Gastroesophageal sphincter (tissue), 4 donors: ENCODE results near the gene PORCN. TPM values are rescaled to one million over a fixed set of nuclear protein-coding genes. Genes with fewer than 3 reads are reported as not detected.

ENCODE experiments used
- ATAC-seq: fragments of 150-250 bp; one replicate; pipeline ENCODE4 v1.9.1; 2016; ENCODE audit warnings: mild to moderate bottlenecking, moderate library complexity
- H3K27ac ChIP-seq, 4 donors: fragments of 200-600 bp; sonication (generic) in 3 of 4; 1 replicate in 3 of 4; 2 replicates in 1 of 4; pipeline ENCODE4 v1.5.1; 2016 to 2019
- H3K27me3 ChIP-seq: fragments of 200-600 bp; sonication (generic); one replicate; pipeline ENCODE4 v1.5.1; 2019
- H3K36me3 ChIP-seq, 2 donors: fragments of 200-600 bp; sonication (generic); one replicate each; pipeline ENCODE4 v1.5.1; 2019; ENCODE audit warnings: control low read depth in 1 of 2
- H3K4me1 ChIP-seq, 3 donors: fragments of 200-600 bp; sonication (generic); 1 replicate in 2 of 3; 2 replicates in 1 of 3; pipeline ENCODE4 v1.5.1; 2016 to 2019; ENCODE audit warnings: control low read depth in 2 of 3
- H3K4me3 ChIP-seq, 2 donors: fragments of 200-600 bp; sonication (generic); one replicate each; pipeline ENCODE4 v1.5.1; 2019; ENCODE audit warnings: mild to moderate bottlenecking in 1 of 2, moderate library complexity in 1 of 2
- H3K9me3 ChIP-seq, 3 donors: fragments of 200-600 bp; sonication (generic); one replicate each; pipeline ENCODE4 v1.5.1; 2017 to 2019; ENCODE audit warnings: control low read depth in 2 of 3
- EP300 ChIP-seq: sonication (generic); formaldehyde crosslinking; IDR thresholded peaks from one replicate; pipeline ENCODE4 v1.6.1; 2017; ENCODE audit warnings: antibody characterized with exemption, mild to moderate bottlenecking
- POLR2A ChIP-seq, 2 donors: fragments of 450-650 bp; IDR thresholded peaks; one replicate each; pipeline ENCODE4 v1.6.1; 2017; ENCODE audit warnings: antibody characterized with exemption in 2 of 2, mild to moderate bottlenecking in 2 of 2, moderate library complexity in 1 of 2
- POLR2AphosphoS5 ChIP-seq: sonication (generic); formaldehyde crosslinking; IDR thresholded peaks from one replicate; pipeline ENCODE4 v1.6.1; 2017; ENCODE audit warnings: antibody characterized with exemption
- WGBS, 2 donors: methylation state at CpG; one replicate each; pipeline ENCODE4 v1.1.5; 2018; ENCODE audit warnings: low coverage in 1 of 2; 5-methylcytosine and 5-hydroxymethylcytosine counted together
- total RNA-seq, 4 donors: library from RNA; depleted of rRNA; stranded (reverse); fragments of >200 nt; gene quantifications; one replicate each; pipeline ENCODE4 v1.1.0, GENCODE V29; 2016
- TF ChIP-seq, protein P1 (sequence below), 4 experiments: fragments of 200-600 bp in 2 of 4; fragments of 450-650 bp in 2 of 4; sonication (generic) in 1 of 4; IDR thresholded peaks; one replicate each; pipeline ENCODE4 v1.5.1; 2017 to 2019; ENCODE audit warnings: antibody characterized with exemption in 4 of 4, mild to moderate bottlenecking in 2 of 4, moderate library complexity in 2 of 4

The PORCN gene
- total RNA-seq, 4 donors from 2014 or later: 9.4 to 21.0 (median 13.2) TPM

DNA sequence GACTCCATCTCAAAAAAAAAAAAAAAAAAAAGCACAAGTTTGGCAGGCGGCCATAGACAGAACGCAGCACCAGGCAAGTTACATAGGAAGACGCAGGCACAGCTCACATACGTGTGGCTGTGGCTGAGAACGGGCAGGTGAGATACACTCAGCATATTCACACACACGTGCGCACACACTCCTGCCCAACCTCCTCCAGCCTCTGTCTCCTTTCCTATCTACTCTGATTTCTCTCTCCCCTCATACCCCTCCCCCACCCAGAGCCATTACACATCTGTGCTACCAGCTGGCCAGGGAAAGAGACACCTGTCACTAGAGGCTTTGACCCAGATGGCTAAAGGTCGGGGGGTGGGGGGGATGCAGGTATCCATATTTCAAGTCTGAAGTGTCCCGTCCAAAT, 36.6 kb upstream of the PORCN start:
- no peak overlapping the region for H3K4me3 ChIP-seq

DNA sequence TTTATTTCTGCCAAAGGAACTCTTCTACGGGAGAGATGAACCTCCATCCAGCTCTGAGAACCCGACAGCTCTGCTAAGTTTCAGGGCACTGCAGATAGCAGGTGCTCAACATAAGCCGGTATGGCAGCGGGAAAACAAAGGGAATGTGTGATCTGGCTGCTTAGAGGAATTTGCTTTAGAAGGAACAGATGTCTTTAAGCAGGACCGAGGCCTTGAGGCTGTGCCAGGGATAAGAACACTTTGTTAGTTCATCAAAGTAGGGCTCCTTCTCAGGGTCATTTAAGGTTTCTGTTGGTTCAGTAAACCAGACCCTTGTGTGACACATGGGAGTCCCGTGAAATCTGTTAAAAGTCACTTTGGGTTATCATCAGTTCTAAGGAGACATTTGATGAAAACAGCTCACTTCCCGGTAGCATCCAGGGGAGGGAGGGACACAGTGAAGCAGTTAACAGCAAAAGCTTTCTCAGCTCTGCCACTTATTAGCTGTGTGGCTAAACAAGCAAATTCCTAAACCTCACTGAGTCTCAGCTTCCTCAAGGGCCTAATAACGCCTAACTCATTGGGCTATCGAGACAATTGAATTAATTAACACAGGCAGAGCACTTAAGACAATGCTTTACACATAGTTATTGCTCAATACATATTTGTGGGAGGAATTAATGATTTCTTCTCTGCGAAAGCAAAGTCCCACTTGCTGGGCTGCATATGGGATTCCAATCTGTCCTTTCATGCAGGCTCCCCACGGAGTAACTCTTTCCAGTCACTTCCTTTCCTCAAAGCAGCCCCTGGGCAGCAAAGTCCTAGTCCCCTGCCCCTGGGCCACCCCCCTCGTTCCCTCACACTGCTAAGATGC, 35.7 kb upstream of the PORCN start:
- H3K4me1 ChIP-seq: peaks cover 0 to 33% (median 0%) of the 10 kb centered on the region in 3 donors
- H3K4me3 ChIP-seq: no peak overlapping the region
- no peaks in the 10 kb centered on the region for H3K36me3 ChIP-seq
- WGBS, 2 donors: 56 to 58% methylated on average over 4 to 9 of the region's 12 CpGs
- no peaks in the 10 kb centered on the region for H3K9me3 ChIP-seq
- TF ChIP-seq, protein P1, sequence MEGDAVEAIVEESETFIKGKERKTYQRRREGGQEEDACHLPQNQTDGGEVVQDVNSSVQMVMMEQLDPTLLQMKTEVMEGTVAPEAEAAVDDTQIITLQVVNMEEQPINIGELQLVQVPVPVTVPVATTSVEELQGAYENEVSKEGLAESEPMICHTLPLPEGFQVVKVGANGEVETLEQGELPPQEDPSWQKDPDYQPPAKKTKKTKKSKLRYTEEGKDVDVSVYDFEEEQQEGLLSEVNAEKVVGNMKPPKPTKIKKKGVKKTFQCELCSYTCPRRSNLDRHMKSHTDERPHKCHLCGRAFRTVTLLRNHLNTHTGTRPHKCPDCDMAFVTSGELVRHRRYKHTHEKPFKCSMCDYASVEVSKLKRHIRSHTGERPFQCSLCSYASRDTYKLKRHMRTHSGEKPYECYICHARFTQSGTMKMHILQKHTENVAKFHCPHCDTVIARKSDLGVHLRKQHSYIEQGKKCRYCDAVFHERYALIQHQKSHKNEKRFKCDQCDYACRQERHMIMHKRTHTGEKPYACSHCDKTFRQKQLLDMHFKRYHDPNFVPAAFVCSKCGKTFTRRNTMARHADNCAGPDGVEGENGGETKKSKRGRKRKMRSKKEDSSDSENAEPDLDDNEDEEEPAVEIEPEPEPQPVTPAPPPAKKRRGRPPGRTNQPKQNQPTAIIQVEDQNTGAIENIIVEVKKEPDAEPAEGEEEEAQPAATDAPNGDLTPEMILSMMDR (IDR thresholded peaks at IDR 0.05): no peak
- TF ChIP-seq EP300: no peak
- no peak for TF ChIP-seq POLR2A (IDR thresholded peaks at IDR 0.05)
- TF ChIP-seq POLR2AphosphoS5: no peak
- no peak overlapping the region for H3K27ac ChIP-seq
- H3K27me3 ChIP-seq: no peaks in the 10 kb centered on the region
- ATAC-seq: no peak

More for the DNA sequence above, 36.6 kb upstream of the PORCN start:
- WGBS, 2 donors: 40 to 62% methylated on average over 1 to 3 of the region's 9 CpGs
- H3K27me3 ChIP-seq: peaks cover 6% of the 10 kb centered on the region
- no peak for ATAC-seq
- no peaks in the 10 kb centered on the region for H3K36me3 ChIP-seq
- H3K27ac ChIP-seq: no peak overlapping the region
- TF ChIP-seq, protein P1 (IDR thresholded peaks at IDR 0.05): no peak
- no peak for TF ChIP-seq POLR2AphosphoS5
- no peak for TF ChIP-seq POLR2A (IDR thresholded peaks at IDR 0.05)
- TF ChIP-seq EP300: no peak
- H3K9me3 ChIP-seq: no peaks in the 10 kb centered on the region
- H3K4me1 ChIP-seq: peaks cover 0 to 33% (median 0%) of the 10 kb centered on the region in 3 donors

DNA sequence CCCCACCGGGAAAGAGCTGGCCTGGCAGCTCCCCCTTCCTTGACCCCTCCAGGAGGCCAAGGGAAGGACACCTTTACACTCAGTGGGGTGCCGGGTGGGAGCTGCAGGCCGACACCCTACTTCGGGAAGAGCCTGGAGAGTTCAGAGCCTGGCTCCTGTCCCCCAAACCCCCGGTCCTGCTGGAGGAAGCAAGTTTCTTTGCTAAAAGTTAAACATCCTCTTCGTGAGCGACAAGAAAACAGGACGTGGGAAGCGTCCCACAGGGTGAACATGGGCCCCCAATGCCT, 35.1 kb upstream of the PORCN start:
- WGBS, 2 donors: 67 to 80% methylated on average over 1 to 3 of the region's 9 CpGs
- no peak for ATAC-seq
- TF ChIP-seq POLR2AphosphoS5 (no peak), POLR2A (IDR thresholded peaks at IDR 0.05) (no peak), EP300 (no peak)
- TF ChIP-seq, protein P1 (IDR thresholded peaks at IDR 0.05): no peak
- Histone ChIP-seq H3K36me3 (peaks cover 0 to 5% of the 10 kb centered on the region in 2 donors), H3K4me1 (peaks cover 0 to 27% (median 0%) of the 10 kb centered on the region in 3 donors), H3K4me3 (no peak overlapping the region), H3K27ac (no peak overlapping the region), H3K27me3 (no peaks in the 10 kb centered on the region), H3K9me3 (no peaks in the 10 kb centered on the region)

DNA sequence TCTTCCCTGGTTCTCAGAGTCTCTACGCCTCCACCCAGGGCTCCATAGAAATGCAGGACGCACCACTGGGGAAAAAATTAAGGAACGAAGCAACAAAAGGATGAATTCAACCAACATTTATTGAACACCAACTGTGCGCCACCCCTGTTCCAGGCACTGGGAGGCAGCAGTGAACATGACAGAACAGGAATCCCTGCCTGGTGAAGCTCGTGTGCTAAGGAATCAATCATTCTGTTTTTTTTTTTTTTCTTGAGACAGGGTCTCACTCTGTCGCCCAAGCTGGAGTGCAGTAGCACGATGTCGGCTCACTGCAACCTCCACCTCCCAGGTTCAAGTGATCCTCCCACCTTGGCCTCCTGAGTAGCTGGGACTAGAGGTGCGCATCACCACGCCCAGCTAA, 34.7 kb upstream of the PORCN start:
- Histone ChIP-seq H3K27ac (no peak overlapping the region), H3K9me3 (no peaks in the 10 kb centered on the region), H3K36me3 (peaks cover 0 to 6% of the 10 kb centered on the region in 2 donors), H3K4me1 (peaks cover 0 to 22% (median 0%) of the 10 kb centered on the region in 3 donors), H3K27me3 (no peaks in the 10 kb centered on the region), H3K4me3 (no peak overlapping the region)
- whole genome bisulfite sequencing, 2 donors: 45 to 53% methylated on average over 3 of the region's 10 CpGs
- TF ChIP-seq, protein P1 (IDR thresholded peaks at IDR 0.05): no peak
- TF ChIP-seq POLR2AphosphoS5 (no peak), EP300 (no peak), POLR2A (IDR thresholded peaks at IDR 0.05) (no peak)
- no peak for ATAC-seq

DNA sequence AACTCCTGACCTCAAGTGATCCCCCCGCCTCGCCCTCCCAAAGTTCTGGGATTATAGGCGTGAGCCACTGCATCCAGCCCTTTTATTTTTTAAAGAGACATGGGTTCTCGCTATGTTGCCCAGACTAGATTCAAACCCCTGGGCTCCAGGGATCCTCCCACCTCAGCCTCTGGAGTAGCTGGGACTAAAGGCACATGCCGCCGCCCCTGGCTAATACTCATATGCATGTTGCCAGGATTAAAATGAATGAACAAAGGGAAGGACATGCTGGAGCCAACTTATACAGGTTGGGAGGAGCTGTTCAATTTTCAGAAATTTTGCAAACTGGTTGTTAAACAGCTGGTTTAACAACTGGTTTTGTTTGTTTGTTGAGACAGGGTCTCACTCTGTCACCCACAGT, 34.2 kb upstream of the PORCN start:
- ATAC-seq: no peak
- Histone ChIP-seq H3K36me3 (peaks cover 0 to 10% of the 10 kb centered on the region in 2 donors), H3K27ac (no peak overlapping the region), H3K4me3 (no peak overlapping the region), H3K4me1 (peaks cover 0 to 22% (median 0%) of the 10 kb centered on the region in 3 donors), H3K27me3 (no peaks in the 10 kb centered on the region), H3K9me3 (no peaks in the 10 kb centered on the region)
- TF ChIP-seq POLR2A (IDR thresholded peaks at IDR 0.05): no peak
- no peak for TF ChIP-seq EP300
- TF ChIP-seq, protein P1 (IDR thresholded peaks at IDR 0.05): no peak
- no peak for TF ChIP-seq POLR2AphosphoS5
- WGBS, 2 donors: 100% methylated on average over 1 of the region's 6 CpGs; no CpG with 5 or more reads in 1 of the 2 donors
